ENCODE measurements around the gene FARP1.

The FARP1 gene

DNA sequence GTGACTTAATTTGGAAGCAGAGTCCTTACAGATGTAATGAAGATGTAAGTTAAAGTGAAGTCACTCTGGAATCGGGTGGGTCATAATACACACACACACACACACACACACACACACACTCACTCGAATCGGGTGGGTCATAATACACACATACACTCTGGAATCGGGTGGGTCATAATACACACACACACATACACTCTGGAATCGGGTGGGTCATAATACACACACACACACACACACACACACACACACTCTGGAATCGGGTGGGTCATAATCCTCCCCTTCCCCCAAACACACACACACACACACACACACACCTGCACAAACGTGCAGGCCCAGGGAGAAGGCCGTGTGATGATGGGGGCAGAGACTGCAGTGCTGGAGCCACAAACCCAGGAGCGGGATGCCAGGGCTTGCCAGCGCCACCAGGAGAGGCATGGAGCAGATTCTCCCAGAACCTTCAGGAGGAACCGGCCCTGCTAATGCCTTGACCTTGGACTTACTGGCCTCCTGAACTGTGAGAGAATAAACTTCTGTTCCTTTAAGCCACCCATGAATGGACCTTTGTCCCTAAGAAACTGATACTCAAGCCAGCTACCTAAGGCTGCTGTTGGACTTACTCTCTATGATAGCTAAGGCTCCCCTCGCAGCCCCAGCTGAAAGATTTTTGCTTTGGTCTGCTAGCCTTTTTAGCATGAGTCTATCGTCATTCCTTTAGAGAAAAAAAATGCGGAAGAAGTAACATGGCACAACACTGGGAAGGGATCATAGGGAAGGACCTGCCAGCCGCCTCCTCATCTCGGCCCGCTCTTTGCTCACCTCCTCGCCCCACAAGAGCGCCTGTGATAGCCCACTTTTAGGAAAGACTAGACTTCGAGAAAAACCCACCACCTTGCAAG, 170.4 kb downstream of the FARP1 start:
- no peak for DNase-seq

DNA sequence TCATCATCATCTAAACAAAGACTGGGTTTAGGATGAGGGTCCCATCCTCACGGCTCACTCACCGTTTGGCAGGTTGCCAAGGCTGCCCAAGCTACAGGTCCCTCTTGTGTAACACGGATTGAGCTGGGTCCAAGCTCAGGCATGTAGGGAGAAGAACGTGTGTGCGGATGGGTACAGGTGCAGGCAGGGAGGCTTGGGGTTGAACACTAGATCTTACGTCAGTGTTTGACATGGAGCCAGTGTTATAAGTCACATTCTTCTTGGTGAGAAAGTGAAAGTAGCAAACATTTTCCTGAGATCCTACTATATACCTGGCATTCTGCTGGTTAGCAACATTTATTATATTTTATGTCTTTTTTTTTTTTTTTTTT, 171.0 kb downstream of the FARP1 start:
- DNase-seq, result no peak

DNA sequence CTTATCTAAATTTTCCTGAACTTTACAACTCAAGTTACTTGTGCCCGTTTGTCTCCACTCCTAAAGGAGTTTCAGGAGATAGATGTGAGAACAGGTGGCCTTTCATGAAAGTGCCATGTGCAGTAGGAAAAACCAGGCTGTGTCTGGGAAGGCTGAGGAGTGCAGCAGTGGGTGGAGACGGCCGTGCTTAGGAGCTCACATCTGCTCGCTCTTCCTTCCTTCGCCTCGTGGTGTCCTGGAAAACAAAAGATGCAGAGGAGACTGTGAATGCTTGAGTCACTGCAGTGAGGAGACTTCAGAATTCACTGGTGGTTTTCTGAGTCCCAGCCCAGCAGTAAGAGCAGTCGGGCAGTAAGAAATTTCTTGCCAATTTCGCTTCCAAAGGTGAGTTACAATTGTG, 172.6 kb downstream of the FARP1 start:
- no peak for DNase-seq

DNA sequence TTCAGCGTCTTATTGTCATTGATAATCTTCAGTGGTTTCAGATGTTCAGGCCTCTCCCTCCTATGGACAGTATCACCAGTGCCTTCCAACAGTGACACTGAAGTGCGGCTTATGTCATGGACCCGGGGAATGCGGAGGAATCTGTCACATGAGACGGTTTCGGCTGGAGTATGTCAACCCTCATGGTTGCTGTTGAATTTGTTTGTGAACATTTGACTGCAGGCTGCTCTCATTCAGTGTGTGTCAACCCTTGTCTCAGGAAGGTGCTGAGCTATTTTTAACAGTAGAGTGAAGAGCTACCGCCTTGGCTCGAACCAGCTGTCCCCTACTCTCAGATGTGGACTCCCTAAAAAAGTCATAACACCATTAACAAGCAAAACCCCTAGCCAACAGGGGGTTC, 173.0 kb downstream of the FARP1 start:
- DNase-seq, result no peak

DNA sequence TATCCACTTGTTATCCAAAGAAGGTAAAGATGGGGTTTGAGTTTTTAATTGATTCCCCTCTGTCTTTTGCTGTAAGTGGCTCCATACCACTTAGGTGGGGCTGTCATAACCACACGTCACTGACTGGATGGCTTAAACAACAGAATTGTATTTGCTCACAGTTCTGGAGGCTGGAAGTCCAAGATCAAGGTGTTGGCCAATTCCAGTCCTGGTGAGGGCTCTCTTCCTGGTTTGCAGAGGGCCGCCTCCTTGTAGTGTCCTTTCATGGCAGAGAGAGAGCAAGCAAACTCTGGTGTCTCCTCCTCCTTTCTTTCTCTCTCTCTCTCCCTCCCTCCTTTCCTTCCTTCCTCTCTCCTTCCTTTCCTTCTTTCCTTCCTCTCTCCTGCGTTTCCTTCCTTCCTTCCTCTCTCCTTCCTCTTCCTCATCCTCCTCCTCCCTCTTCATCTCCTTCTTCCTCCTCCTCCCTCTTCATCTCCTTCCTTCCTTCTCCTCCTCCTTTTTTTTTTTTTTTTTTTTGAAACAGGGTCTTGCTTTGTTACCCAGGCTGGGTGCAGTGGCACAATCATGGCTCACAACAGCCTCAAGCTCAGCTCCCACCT, 174.8 kb downstream of the FARP1 start:
- no peak for DNase-seq

DNA sequence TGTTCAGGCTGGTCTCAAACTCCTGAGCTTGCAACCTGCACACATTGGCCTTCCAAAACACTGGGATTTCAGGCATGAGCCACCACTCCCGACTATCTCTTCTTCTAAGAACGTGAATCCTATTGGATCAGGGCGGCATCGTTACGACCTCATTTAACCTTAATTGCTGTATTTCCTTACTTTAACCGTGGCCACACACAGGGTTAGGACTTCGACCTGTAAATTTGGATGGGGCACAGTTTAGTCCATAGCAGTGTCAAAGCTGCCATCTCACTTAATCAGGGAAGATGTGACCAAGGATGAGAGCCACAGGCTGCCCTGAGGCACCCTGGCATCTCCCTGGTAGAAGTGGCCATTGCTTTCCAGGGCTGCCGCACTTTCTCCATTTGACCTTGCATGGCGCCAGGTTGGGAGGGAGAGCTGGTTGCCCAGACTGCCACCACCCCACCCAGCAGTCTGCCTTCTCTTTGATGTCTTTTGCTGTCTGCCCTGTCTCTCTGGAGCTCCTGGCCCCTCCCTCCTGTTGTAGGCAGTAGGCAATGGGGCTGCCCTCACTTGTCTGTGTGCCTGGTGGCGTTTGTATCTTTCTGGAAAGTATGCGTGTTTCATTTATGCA, 175.5 kb downstream of the FARP1 start:
- no peak for DNase-seq

DNA sequence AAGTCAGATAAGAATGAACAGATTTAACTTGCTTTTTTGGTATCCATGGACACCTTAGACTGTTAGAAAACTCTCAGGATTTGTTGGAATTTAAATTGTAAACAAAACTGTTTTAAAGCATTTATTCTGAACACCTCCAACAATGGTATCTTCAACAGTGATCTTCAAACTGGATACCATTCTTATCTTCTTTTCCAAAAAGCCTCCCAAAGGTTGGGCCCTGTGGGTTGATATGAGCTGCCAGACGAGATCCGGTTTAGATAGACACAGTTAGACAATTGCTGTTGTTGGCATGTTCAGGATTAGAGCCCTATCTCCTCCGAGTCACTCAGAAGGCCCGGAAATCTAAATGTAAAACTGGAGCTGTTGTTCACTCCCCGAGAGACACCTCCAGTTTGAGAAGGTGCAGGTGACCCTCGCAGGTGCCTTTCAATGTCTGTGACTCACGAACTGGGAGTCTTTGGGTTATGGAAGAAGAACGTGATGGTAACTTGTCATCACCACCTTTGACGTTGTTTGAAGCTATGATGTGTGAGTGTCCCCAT, 177.7 kb downstream of the FARP1 start:
- no peak for DNase-seq

DNA sequence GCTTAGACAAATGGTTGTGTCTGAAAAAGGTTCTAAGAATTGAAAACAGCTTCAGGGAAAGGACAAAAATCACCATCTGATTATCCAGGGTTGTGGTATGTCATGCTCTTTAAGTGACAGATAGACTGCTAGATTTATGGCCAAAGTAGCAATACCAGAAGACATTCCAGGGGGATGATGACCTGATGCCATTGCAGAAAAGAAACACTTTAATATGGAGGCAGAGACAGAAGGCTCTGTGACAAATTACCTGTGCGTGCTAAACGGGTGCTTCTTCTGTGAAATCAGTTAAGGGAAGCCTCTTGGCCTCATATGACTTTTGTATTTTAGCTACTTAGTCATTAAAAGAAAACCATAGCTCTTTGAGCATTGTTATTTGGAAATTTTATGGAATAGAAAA, 178.5 kb downstream of the FARP1 start:
- DNase-seq, result no peak

DNA sequence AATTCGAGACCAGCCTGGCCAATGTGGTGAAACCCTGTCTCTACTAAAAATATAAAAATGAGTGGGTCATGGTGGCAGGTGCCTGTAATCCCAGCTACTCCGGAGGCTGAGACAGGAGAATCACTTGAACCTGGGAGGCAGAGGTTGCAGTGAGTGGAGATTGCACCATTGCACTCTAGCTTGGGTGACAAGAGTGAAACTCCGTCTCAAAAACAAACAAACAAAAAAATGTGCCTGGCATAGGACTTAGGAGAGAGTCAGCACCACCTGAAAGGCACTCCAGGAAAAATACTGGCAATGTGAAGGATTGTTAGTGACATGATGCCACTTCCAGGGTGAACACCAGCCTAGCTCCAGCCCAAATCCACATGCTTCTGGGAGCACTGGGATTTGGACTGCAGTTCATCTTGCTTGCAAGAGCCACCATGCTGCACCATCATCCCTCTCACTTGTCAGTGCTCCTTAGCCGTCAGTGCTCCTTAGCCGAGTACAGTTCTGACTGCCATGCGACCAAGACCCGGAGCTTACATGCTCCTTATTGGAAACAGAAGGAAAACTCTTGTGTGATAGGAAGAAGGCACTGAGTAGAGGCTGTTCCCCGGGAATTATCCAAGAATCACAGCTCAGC, 179.3 kb downstream of the FARP1 start:
- DNase-seq, result no peak

DNA sequence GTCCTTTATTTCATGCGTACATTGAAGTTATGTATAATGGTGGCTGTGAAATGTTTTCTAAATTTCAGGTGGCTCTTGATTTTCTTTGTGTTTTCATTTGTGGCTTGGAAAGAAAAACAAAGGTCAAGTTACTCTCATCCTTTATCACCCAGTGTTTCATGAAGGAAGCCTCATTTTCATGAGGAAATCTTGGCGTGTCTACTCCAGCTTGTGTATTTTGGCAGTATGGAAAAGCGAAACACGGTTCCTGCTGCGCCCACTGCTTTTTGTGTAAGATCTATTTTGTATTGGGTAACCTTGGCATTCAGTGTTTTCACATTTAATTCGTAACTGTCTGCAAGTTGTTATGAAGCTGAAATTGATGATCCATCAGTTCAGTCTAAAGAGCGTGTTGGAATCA, 181.2 kb downstream of the FARP1 start:
- DNase-seq, result no peak

DNA sequence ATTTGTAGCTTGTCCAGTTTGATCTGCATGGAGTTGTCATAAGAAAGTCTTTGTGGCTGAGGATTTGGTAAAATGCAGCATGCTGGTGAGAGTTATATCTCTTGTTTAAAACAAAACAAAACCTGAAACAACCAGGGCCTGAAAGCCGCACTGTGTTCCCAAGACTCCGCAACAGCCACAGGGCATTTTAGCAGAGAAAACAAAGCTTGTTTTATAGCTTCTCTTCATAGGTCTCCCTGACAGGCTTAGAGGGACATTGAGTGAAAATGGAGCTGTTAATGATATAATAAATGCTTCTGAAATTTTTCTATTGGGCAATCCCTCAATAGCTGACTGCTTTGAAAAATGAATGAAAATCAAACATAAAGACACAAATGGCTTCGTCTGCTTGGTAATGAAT, 182.8 kb downstream of the FARP1 start:
- no peak for DNase-seq

DNA sequence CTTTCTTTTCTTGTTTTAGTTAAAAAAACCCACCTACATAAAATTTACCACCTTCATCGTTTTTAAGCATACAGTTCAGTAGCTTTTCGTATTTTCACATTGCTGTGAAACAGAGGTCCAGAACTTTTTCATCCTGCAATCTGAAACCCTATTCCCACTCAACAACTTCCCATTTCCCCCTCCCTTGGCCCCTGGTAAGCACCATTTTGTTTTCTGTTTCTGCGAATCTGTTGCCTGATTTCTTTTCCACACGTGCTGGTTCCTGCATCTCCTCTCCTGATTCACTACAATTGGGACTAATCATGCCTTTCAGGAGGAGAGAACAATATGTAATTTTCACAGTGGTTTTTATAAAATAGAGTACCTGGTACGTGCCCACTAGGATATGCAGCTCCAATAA, 183.4 kb downstream of the FARP1 start:
- DNase-seq, result no peak

DNA sequence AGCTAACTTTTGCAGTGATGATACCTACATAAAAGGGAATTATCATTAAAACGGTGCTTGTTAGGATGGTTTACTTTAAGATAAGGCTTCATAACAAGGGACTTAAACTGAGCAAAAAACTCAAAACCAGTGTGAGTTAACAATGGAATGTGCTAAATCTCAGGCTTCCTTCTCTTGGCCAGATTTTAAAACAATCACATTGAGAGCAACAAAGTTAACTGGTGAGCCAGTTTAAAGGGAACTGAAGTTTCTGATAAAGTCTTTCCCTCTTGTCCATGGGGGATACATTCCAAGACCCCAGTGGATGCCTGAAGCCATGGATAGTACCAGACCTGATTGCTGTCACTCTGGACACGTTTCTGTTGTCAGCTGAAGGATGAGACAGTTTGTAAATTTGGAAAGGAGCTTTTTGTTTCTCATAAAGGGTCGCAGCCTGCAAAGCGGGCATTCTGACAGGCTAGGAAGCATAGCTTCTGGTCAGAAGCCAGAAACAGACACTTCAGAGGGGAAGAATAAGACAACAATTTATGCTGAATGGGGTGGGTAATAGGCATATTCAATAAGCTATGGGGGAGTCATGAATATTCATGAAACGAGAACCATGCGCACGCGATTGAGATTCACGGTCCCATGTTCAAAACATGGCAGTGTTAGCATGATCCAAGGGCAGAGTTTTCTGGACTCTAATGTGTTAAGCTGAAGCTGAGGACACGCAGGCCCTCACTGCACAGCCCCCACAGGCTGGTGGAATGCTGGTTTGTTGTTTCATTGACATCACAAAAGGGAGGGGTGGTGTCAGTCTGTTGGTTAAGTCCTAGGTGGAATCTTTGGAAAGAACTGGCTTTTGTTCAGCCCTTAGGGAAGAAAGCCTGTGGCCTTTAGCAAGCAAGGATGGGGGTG, 184.7 kb downstream of the FARP1 start:
- DNase-seq, result no peak

DNA sequence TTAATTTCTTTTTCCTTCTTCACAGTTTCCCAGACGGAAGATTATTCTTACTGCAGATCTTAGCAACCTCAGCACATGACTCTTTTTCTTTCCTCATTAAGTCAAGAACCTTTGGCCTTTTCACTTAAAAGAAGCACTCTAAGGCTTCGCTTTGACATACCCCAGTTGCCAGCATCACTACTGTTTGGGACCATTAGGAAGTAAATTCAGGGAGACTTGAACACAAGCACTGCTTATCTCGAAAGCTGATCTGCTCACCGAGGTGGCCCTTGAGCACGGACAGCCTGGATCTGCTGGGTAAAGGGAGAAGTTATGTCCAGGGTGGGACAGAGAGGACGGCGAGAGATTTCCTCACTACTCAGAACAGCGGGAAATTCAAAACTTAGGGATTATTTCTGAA, 185.6 kb downstream of the FARP1 start:
- DNase-seq, result no peak

DNA sequence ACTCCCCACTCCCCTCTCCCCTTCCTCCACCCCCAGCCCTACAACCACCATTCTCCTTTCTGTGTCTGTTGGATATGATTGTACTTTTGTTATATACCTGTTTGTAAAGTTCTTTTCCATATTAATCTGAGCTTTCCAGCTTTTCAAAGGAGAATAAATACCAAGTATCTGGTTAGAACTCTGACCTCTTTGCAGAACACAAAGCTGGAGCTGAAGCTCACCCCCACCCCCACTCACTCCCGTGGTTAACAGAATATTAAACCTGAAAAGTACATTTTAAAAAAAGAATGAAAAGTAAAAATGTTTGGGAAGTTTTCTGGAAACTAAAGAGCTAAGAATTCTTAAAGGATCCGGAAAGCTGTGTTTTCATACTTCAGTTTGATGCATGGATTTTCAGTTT, 189.3 kb downstream of the FARP1 start:
- DNase-seq, result no peak

DNA sequence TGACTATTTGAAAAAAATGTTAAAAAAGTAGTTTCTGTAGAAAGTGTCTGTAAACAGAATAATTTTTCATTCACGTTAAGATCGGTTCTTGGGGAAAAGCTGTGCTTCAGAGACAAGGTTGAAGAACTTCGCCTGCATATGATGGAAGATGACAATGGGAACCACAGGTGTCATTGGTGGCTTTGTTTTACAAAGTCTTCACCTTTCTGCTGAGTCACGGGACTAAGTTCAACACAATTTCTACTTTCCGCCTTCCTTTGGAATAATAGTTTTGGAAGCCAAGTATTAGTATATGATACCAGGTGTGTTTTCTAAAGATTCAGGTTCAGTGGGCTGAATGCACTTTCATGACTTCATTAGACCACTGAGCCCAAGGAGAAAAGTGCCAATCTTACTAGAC, 189.8 kb downstream of the FARP1 start:
- no peak for DNase-seq

DNA sequence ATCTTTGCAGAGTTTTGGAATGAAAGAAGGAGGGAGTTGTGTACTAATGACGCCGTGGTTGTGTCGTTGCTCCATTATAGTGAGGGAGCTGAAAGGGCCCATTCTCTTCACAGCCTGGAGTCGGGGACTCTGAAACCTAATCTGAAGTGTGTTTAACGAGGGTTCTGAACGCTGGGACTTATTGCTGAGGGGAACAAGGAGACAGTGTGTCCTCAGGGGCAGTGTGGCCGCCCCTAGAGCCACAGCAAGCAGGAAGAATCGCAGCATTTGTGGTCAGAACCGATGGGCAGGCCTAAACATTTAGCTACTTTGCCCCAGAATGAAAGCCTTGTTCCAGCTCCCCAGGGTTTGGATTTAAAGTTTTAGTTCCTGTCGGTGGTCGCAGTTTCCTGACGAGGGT, 190.6 kb downstream of the FARP1 start:
- no peak for DNase-seq

DNA sequence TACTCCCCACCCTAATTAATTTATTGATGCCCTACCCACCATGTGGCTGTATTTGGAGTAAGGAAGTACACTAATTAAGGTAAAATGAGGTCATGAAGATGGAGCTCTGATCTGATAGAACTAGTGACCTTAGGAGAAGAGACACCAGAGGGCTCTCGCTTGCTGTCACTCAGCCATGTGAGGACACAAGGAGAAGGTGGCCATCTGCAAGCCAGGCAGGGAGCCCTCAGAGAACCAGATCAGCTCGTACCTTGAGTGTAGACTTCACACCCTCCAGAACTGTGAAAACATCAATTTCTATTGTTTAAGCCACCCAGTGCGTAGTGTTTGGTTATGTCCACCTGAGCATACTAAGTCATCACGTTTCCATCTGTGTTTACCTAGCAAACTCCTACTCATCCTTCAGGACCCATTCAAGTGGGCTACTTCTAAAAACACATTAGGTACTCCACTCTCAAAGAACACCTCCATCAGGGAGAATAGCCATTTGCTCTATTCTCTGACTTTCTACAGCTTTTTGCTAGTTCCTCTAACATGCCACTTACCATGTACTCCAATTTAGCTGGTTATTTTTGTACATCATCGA, 191.8 kb downstream of the FARP1 start:
- DNase-seq, result no peak

DNA sequence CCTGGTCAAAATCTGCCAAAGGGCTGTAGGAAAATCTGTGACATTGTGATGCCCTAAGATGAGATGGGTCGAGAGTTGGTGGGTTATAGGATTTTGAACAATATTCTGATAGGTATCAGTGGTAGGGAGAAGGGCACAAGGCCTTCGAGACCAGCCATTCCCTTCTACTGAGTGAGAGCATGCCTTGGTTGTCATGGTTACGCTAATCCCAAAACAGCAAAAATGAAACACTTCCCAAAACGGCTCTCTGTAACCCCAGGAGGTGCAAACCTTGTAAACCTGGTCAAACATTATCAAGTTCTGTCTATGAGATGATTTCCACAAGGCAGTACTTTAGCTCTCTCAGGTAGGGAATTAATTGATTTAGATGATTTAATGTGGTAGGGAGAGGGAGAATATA, 192.8 kb downstream of the FARP1 start:
- DNase-seq, result no peak

DNA sequence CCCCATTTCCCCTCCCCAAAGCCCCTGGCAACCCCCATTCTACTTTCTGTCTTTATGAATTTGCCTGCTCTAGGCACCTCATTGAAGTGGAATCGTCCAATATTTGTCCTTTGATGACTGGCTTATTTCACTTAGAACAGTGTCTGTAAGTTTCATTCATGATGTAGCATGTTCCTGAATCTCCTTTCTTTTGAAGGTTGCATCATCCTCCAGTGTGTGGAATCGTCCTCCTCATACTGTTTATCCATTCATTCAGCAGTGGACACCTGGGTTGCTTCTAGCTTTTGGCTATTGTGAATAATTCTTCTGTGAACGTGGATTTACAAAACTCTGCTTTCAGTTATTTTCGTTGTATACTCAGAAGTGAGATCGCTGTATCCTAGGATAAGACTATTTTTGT, 195.4 kb downstream of the FARP1 start:
- DNase-seq, result no peak

DNA sequence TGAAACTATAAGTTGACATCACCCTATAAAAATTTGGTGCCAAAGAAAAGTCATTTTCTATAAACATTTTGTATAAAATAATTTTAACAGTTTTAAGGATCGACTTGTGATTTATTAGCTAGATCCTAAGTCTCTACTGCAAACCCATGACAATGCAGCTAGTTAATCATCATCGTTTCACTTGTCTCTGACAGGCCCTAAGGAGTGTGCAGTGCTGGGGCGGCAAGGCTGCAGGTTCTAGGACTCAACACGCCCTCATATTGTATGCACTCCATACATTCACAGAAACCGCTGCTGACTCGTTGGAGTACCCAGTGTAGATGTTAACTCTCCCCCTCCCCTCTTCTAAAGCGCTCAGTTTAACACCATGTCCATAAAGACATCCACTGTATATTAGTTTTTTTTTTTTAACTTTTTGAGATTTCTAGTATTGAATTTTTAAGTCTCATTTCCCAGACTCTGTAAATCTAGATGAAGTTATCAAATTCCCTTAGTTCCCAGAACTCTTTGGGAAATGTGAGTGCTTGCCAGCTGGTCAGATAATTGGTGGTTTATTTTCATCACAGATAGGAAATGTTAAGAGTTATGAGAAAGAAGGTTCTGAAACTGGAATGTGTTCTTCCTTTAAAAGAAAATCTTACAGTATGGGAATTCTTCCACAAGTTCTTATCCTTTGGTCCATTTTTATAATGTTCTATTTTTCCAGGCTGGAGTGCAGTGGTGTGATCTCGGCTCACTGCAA, 197.0 kb downstream of the FARP1 start:
- DNase-seq, result no peak

Data from stimulated activated CD4-positive, alpha-beta T cell treated with anti-CD3 and anti-CD28 coated beads, Interleukin-12 subunit alpha, Interleukin-12 subunit beta, amount 100 ng/mL, for 4 hours (primary cell).